HG03108 (cell line): Measurements from ENCODE around the gene CMTM6.
"Not testable (repeated sequence)": the region's sequence is repeated elsewhere in the genome, so short reads cannot be mapped to it uniquely, and the experiment has no call there.

ENCODE experiments used
- ATAC-seq: cut with Tn5 transposase; IDR thresholded peaks from one replicate; pipeline ENCODE4 v1.9.1; 2021; ENCODE audit warnings: moderate library complexity; ENCODE audit not compliant: unreplicated experiment

Gene CMTM6

GRCh38 chr3:32448686-32449474 is 53.8 kb downstream of the CMTM6 start:
- no peak for ATAC-seq

GRCh38 chr3:32447865-32448400 is 54.7 kb downstream of the CMTM6 start:
- no peak for ATAC-seq

- ATAC-seq = no peak
Measured at GRCh38 chr3:32443478-32443877, 59.2 kb downstream of the CMTM6 start.

GRCh38 chr3:32442766-32443165 is 59.9 kb downstream of the CMTM6 start:
- no peak for ATAC-seq

- no peak for ATAC-seq
Measured at GRCh38 chr3:32440611-32441350, 61.9 kb downstream of the CMTM6 start.

GRCh38 chr3:32439421-32439820 is 63.2 kb downstream of the CMTM6 start:
- not testable (repeated sequence) for ATAC-seq

GRCh38 chr3:32438596-32439344 is 63.9 kb downstream of the CMTM6 start:
- peak; percentile 90 for ATAC-seq

- ATAC-seq = no peak
Measured at GRCh38 chr3:32437896-32438295, 64.8 kb downstream of the CMTM6 start.

- ATAC-seq = peak; percentile 45
Measured at GRCh38 chr3:32436816-32437189, 65.8 kb downstream of the CMTM6 start.

GRCh38 chr3:32435911-32436815 is 66.5 kb downstream of the CMTM6 start:
- ATAC-seq = no peak

- no peak for ATAC-seq
Measured at GRCh38 chr3:32434206-32434605, 68.4 kb downstream of the CMTM6 start.

- peak; percentile 35 for ATAC-seq
Measured at GRCh38 chr3:32432711-32433530, 69.7 kb downstream of the CMTM6 start.

GRCh38 chr3:32432045-32432710 is 70.5 kb downstream of the CMTM6 start:
- no peak for ATAC-seq

GRCh38 chr3:32431481-32431880 is 71.2 kb downstream of the CMTM6 start:
- ATAC-seq = no peak
